Measurements from ENCODE around the gene TMC3.
A peak's percentile ranks its signal among the peaks of the same experiment; 100 is the strongest.

TMC3 gene

GRCh38 chr15:81302701-81303109 is 71.3 kb downstream of the TMC3 start:
- H3K27ac ChIP-seq = peak overlapping the region; percentile 78
- H3K27me3 ChIP-seq = no peaks in the 10 kb centered on the region
- peak overlapping the region; percentile 98 for H3K4me2 ChIP-seq
- H4K20me1 ChIP-seq = no peaks in the 10 kb centered on the region
- TF ChIP-seq Cebpa-rat (IDR thresholded peaks at IDR 0.05) = no peak
- peaks cover 75% of the 10 kb centered on the region for H3K4me1 ChIP-seq
- no peaks in the 10 kb centered on the region for H3K9me3 ChIP-seq
- H3K4me3 ChIP-seq = no peak overlapping the region
- no peak overlapping the region for H3K9ac ChIP-seq
- peaks cover 82% of the 10 kb centered on the region for H3K36me3 ChIP-seq

- Histone ChIP-seq H3K9ac (no peak overlapping the region), H3K9me3 (no peaks in the 10 kb centered on the region), H3K36me3 (peaks cover 74% of the 10 kb centered on the region), H4K20me1 (no peaks in the 10 kb centered on the region), H3K4me2 (peak overlapping the region; percentile 98), H3K27ac (peak overlapping the region; percentile 32), H3K27me3 (no peaks in the 10 kb centered on the region), H3K4me1 (peaks cover 83% of the 10 kb centered on the region), H3K4me3 (no peak overlapping the region)
- TF ChIP-seq Cebpa-rat (IDR thresholded peaks at IDR 0.05) = no peak
Measured at GRCh38 chr15:81301815-81302399, 72.1 kb downstream of the TMC3 start.

- H3K27ac ChIP-seq = peak overlapping the region; percentile 32; the same call in 1 of the 2 replicates
- peaks cover 69% of the 10 kb centered on the region for H3K36me3 ChIP-seq
- H3K9me3 ChIP-seq = no peaks in the 10 kb centered on the region
- no peaks in the 10 kb centered on the region for H4K20me1 ChIP-seq
- TF ChIP-seq Cebpa-rat (IDR thresholded peaks at IDR 0.05) = no peak
- H3K4me3 ChIP-seq = no peak overlapping the region
- H3K4me1 ChIP-seq = peaks cover 86% of the 10 kb centered on the region
- no peak overlapping the region for H3K9ac ChIP-seq
- no peaks in the 10 kb centered on the region for H3K27me3 ChIP-seq
- peak overlapping the region; percentile 98 for H3K4me2 ChIP-seq
Measured at GRCh38 chr15:81301385-81301784, 72.6 kb downstream of the TMC3 start.

GRCh38 chr15:81299630-81300273 is 74.3 kb downstream of the TMC3 start:
- H3K4me1 ChIP-seq = peaks cover 98% of the 10 kb centered on the region
- peak overlapping the region; percentile 85 for H3K27ac ChIP-seq
- H3K4me3 ChIP-seq = peak overlapping the region; percentile 68
- no peak for TF ChIP-seq Cebpa-rat (IDR thresholded peaks at IDR 0.05)
- no peaks in the 10 kb centered on the region for H3K27me3 ChIP-seq
- no peaks in the 10 kb centered on the region for H4K20me1 ChIP-seq
- H3K4me2 ChIP-seq = peak overlapping the region; percentile 98
- H3K9ac ChIP-seq = peak overlapping the region; percentile 69
- no peaks in the 10 kb centered on the region for H3K9me3 ChIP-seq
- peaks cover 52% of the 10 kb centered on the region for H3K36me3 ChIP-seq

GRCh38 chr15:81299156-81299555 is 74.9 kb downstream of the TMC3 start:
- no peak for TF ChIP-seq Cebpa-rat (IDR thresholded peaks at IDR 0.05)
- no peaks in the 10 kb centered on the region for H3K27me3 ChIP-seq
- H3K9me3 ChIP-seq = no peaks in the 10 kb centered on the region
- H3K27ac ChIP-seq = peak overlapping the region; percentile 85
- peak overlapping the region; percentile 69; the same call in 1 of the 2 replicates for H3K9ac ChIP-seq
- peak overlapping the region; percentile 98 for H3K4me2 ChIP-seq
- H3K4me1 ChIP-seq = peaks cover 98% of the 10 kb centered on the region
- H3K36me3 ChIP-seq = peaks cover 46% of the 10 kb centered on the region
- H4K20me1 ChIP-seq = no peaks in the 10 kb centered on the region
- H3K4me3 ChIP-seq = peak overlapping the region; percentile 68

GRCh38 chr15:81298611-81299010 is 75.4 kb downstream of the TMC3 start:
- peak overlapping the region; percentile 69 for H3K9ac ChIP-seq
- peak overlapping the region; percentile 85 for H3K27ac ChIP-seq
- TF ChIP-seq Cebpa-rat (IDR thresholded peaks at IDR 0.05) = no peak
- peaks cover 42% of the 10 kb centered on the region for H3K36me3 ChIP-seq
- peak overlapping the region; percentile 98 for H3K4me2 ChIP-seq
- no peaks in the 10 kb centered on the region for H4K20me1 ChIP-seq
- peaks cover 98% of the 10 kb centered on the region for H3K4me1 ChIP-seq
- H3K9me3 ChIP-seq = no peaks in the 10 kb centered on the region
- no peaks in the 10 kb centered on the region for H3K27me3 ChIP-seq
- peak overlapping the region; percentile 68 for H3K4me3 ChIP-seq

- no peaks in the 10 kb centered on the region for H3K27me3 ChIP-seq
- peaks cover 98% of the 10 kb centered on the region for H3K4me1 ChIP-seq
- H4K20me1 ChIP-seq = no peaks in the 10 kb centered on the region
- peak overlapping the region; percentile 85 for H3K27ac ChIP-seq
- TF ChIP-seq Cebpa-rat (IDR thresholded peaks at IDR 0.05) = no peak
- peaks cover 35% of the 10 kb centered on the region for H3K36me3 ChIP-seq
- peak overlapping the region; percentile 68 for H3K4me3 ChIP-seq
- H3K4me2 ChIP-seq = peak overlapping the region; percentile 98
- no peaks in the 10 kb centered on the region for H3K9me3 ChIP-seq
- peak overlapping the region; percentile 69 for H3K9ac ChIP-seq
Measured at GRCh38 chr15:81297603-81298575, 76.1 kb downstream of the TMC3 start.

- Histone ChIP-seq H3K9ac (peak overlapping the region; percentile 69), H3K4me3 (peak overlapping the region; percentile 68), H3K27ac (peak overlapping the region; percentile 85), H3K4me2 (peak overlapping the region; percentile 98), H3K36me3 (peaks cover 28% of the 10 kb centered on the region), H3K9me3 (no peaks in the 10 kb centered on the region), H4K20me1 (no peaks in the 10 kb centered on the region), H3K27me3 (no peaks in the 10 kb centered on the region), H3K4me1 (peaks cover 98% of the 10 kb centered on the region)
- no peak for TF ChIP-seq Cebpa-rat (IDR thresholded peaks at IDR 0.05)
Measured at GRCh38 chr15:81297147-81297572, 76.9 kb downstream of the TMC3 start.

GRCh38 chr15:81296673-81297072 is 77.3 kb downstream of the TMC3 start:
- H3K36me3 ChIP-seq = peaks cover 23% of the 10 kb centered on the region
- peaks cover 98% of the 10 kb centered on the region for H3K4me1 ChIP-seq
- peak overlapping the region; percentile 69 for H3K9ac ChIP-seq

More at GRCh38 chr15:81296673-81297072, 77.3 kb downstream of the TMC3 start:
- Histone ChIP-seq H3K27ac (peak overlapping the region; percentile 85), H3K4me2 (peak overlapping the region; percentile 98), H4K20me1 (no peaks in the 10 kb centered on the region), H3K4me3 (peak overlapping the region; percentile 68), H3K27me3 (no peaks in the 10 kb centered on the region), H3K9me3 (no peaks in the 10 kb centered on the region)
- TF ChIP-seq Cebpa-rat (IDR thresholded peaks at IDR 0.05) = no peak
